Measurements from ENCODE around the gene TMEM132E. TPM values are rescaled to one million over a fixed set of nuclear protein-coding genes. Genes with fewer than 3 reads are reported as not detected.

TMEM132E gene
- total RNA-seq, 1 experiment from 2014 or later = not detected

GRCh38 chr17:34601416-34601815, 22.0 kb downstream of the TMEM132E start:
- no peak for DNase-seq (ENCODE audit: low read depth)

GRCh38 chr17:34603974-34604373, 24.6 kb downstream of the TMEM132E start:
- no peak for DNase-seq (ENCODE audit: low read depth)

- no peak for DNase-seq (ENCODE audit: low read depth)
Observed at GRCh38 chr17:34606763-34607162, 27.4 kb downstream of the TMEM132E start.

GRCh38 chr17:34607917-34608316, 28.5 kb downstream of the TMEM132E start:
- no peak for DNase-seq (ENCODE audit: low read depth)

- DNase-seq (ENCODE audit: low read depth) = no peak
Observed at GRCh38 chr17:34609210-34609609, 29.8 kb downstream of the TMEM132E start.

- no peak for DNase-seq (ENCODE audit: low read depth)
Observed at GRCh38 chr17:34610039-34610438, 30.7 kb downstream of the TMEM132E start.

- DNase-seq (ENCODE audit: low read depth) = no peak
Observed at GRCh38 chr17:34610506-34610905, 31.1 kb downstream of the TMEM132E start.

GRCh38 chr17:34613064-34614019, 34.0 kb downstream of the TMEM132E start:
- DNase-seq (ENCODE audit: low read depth) = no peak

- DNase-seq (ENCODE audit: low read depth) = no peak
Observed at GRCh38 chr17:34614698-34615097, 35.3 kb downstream of the TMEM132E start.

- DNase-seq (ENCODE audit: low read depth) = no peak
Observed at GRCh38 chr17:34615326-34615725, 35.9 kb downstream of the TMEM132E start.

- no peak for DNase-seq (ENCODE audit: low read depth)
Observed at GRCh38 chr17:34616148-34616547, 36.8 kb downstream of the TMEM132E start.

- no peak for DNase-seq (ENCODE audit: low read depth)
Observed at GRCh38 chr17:34617398-34617797, 38.0 kb downstream of the TMEM132E start.

GRCh38 chr17:34619687-34620217, 40.4 kb downstream of the TMEM132E start:
- no peak for DNase-seq (ENCODE audit: low read depth)

- DNase-seq (ENCODE audit: low read depth) = no peak
Observed at GRCh38 chr17:34620458-34620857, 41.1 kb downstream of the TMEM132E start.

- no peak for DNase-seq (ENCODE audit: low read depth)
Observed at GRCh38 chr17:34622862-34623623, 43.7 kb downstream of the TMEM132E start.

- DNase-seq (ENCODE audit: low read depth) = no peak
Observed at GRCh38 chr17:34623856-34624766, 44.7 kb downstream of the TMEM132E start.

GRCh38 chr17:34624767-34625383, 45.5 kb downstream of the TMEM132E start:
- DNase-seq (ENCODE audit: low read depth) = no peak

- no peak for DNase-seq (ENCODE audit: low read depth)
Observed at GRCh38 chr17:34626121-34626681, 46.8 kb downstream of the TMEM132E start.

GRCh38 chr17:34628879-34629278, 49.5 kb downstream of the TMEM132E start:
- no peak for DNase-seq (ENCODE audit: low read depth)

- no peak for DNase-seq (ENCODE audit: low read depth)
Observed at GRCh38 chr17:34633351-34633750, 54.0 kb downstream of the TMEM132E start.

Data from LHCN-M2 (cell line).